GM10266 (cell line): ENCODE data around the gene DNAI2.

Experiments
- DNase-seq: peaks from one replicate; pipeline ENCODE4 v3.0.0; 2012; ENCODE audit errors: extremely low spot score
- TF ChIP-seq, protein P1 (sequence below): IDR thresholded peaks from 2 replicates; pipeline ENCODE4 v1.5.1; 2012; ENCODE audit warnings: mild to moderate bottlenecking, low read depth; ENCODE audit not compliant: control insufficient read depth, insufficient read depth; ENCODE audit errors: missing control alignments

The DNAI2 gene

DNA sequence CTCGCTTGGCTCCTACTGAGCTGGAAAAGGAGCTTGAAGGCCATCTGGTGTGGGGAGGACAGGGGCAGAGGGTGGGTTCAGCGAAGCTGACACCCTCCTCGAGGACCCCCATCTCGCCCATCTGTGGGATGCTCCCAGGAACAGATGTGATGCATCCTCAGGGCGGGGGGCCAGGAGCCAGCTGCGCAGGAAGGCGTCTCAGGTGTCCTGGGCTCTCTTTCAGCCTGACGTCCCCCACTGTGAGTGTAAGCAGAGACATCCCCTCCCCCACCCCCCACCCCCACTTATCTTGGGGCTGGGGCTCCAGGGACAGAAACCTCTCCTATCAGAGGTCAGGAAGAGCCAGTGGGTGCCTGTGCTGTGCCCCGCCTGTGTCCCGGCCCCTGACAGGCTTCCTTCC, 68.2 kb downstream of the DNAI2 start:
- DNase-seq = no peak

DNA sequence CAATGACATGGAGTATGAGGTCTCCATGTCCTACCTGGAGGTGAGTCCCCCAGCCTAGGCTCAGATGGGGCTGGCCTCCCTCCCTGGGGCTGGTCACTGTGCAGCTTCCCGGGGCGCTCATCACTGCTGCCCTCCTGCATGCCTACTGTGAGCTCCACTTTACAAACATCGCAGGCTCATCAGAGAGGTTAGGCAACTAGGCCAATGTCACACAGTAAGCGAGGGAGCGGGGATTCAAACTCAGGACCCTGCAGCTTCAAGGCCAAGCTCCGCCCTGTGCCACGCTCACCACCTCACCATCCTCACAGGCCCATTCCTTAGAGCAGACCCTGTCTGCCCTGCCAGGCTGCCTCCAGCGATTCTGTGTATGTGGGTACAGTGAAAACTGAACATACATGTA, 69.1 kb downstream of the DNAI2 start:
- TF ChIP-seq, protein P1, sequence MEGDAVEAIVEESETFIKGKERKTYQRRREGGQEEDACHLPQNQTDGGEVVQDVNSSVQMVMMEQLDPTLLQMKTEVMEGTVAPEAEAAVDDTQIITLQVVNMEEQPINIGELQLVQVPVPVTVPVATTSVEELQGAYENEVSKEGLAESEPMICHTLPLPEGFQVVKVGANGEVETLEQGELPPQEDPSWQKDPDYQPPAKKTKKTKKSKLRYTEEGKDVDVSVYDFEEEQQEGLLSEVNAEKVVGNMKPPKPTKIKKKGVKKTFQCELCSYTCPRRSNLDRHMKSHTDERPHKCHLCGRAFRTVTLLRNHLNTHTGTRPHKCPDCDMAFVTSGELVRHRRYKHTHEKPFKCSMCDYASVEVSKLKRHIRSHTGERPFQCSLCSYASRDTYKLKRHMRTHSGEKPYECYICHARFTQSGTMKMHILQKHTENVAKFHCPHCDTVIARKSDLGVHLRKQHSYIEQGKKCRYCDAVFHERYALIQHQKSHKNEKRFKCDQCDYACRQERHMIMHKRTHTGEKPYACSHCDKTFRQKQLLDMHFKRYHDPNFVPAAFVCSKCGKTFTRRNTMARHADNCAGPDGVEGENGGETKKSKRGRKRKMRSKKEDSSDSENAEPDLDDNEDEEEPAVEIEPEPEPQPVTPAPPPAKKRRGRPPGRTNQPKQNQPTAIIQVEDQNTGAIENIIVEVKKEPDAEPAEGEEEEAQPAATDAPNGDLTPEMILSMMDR = no peak
- DNase-seq = no peak

More for the DNA sequence above, 68.2 kb downstream of the DNAI2 start:
- TF ChIP-seq, protein P1 = no peak

DNA sequence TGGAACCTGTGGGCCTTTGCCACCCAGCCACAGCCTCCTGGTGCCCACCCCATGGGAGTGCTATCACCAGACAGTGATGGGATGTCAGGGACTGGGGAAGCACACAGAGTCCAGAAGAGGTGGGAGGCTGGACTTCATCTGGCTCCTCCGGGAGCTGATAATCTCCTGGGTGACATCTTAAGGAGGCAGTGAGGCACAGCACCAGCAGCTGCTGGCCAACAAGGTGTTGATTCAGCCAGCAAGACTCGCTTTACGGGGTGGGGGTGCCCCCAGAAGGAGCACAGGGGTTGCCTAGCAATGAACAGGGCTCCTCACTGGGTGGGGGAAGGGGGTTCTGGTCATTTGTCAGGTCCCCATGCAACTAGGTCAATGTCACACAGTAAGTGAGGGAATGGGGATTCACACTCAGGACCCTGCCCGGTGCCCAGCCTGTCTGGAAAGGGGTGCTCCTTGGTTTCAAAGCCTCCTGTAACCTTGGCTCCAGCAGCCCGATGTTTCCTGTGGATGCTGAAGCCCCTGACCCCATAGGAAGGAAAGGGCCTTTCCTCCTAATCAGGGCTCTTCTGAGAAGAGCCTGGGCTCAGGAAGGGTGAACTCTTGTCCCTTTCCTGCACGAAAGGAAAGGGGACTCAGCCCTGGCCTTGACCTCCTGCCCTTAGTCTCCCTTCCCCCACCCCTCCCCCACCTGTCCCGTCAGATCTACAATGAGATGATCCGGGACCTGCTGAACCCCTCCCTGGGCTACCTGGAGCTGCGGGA, 69.7 kb downstream of the DNAI2 start:
- no peak for DNase-seq
- TF ChIP-seq, protein P1 = no peak

DNA sequence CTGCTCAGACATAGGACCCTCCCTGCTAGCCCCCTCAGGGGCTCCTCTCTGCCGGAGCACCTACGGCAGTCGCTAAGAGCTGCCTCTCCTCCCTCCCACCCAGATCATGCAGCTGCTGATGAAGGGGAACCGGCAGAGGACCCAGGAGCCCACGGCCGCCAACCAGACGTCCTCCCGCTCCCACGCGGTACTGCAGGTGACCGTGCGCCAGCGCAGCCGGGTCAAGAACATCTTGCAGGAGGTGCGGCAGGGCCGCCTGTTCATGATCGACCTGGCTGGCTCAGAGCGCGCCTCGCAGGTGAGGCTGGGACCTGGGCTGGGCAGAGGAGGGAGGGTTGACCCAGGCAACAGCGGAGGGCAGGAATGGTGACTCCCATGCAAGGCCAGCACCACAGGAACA, 70.6 kb downstream of the DNAI2 start:
- DNase-seq = no peak
- TF ChIP-seq, protein P1 = no peak

DNA sequence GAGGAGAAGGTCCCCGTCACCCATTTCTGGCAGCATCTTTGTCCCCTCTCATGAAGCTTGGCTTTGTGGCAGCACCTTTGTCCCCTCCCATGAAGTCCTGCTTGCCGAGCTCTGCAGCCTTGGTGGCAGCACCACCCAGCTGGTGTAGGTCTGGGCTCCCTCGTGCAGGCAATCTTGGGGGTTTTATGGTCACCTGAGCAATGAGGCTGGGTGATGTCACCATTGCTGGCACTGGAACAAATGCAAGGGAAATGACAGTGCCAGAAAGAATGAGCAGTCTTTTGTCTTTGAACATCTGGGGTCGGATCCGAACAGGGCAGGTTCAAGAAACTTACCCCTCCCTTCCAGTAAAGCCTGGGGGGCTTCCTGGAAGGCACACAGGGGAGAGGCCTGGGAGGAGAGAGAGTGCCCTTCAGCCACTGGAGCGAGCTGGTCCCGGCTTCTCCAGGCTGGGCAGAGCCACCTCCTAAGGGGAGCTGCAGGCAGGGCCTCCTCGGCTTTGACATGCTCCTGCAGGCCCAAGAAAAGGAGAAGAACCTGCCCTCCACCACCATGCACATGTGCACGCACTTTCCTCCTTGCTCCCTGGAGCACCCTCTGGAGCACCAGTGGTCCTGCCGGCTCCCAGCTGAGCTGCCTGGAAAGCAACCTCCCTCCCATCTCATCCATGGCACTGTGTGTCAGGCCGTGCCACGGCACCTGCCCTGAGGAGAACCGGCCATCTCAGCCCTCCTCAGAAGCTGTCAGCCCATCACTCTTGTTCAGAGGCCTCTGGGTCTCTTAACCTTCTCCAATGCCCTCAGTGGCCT, 71.6 kb downstream of the DNAI2 start:
- no peak for DNase-seq
- TF ChIP-seq, protein P1 = no peak

DNA sequence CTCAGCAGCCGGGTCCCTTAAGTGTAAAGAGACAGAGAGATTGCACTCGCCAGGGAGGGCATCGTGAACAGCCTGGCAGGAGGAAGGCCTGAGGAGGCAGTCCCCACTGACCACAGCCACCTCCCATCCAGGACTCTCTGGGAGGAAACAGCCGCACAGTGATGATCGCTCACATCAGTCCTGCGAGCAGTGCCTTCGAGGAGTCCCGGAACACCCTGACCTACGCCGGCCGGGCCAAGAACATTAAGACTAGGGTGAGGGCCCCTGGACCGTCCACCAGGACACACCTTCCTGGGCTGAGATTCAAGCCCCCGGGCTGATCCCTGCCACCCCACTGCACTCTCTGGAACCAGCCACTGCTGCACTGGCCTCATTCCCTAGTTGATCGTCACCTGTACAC, 73.6 kb downstream of the DNAI2 start:
- DNase-seq = no peak
- TF ChIP-seq, protein P1 = no peak

DNA sequence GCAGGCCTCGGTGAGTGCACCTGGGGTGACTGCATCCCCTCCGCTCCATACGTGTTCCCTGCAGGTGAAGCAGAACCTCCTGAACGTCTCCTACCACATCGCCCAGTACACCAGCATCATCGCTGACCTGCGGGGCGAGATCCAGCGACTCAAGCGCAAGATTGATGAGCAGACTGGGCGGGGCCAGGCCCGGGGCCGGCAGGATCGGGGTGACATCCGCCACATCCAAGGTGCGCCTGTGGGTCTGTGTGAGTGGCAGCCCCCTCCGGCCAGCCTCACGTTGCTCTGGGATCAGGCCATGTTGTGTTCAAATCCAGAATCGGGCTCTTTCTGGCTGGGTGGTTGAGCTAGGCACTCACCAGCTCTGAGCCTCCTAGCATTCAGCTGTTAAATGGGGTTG, 75.1 kb downstream of the DNAI2 start:
- no peak for DNase-seq
- TF ChIP-seq, protein P1 = no peak
